GM13976 (cell line): ENCODE results near the gene UNC119.

ENCODE experiments used
- DNase-seq: peaks from one replicate; pipeline ENCODE4 v3.0.0; 2012; ENCODE audit warnings: low spot score
- in situ Hi-C: fragments of 300-500 bp; cut with MboI; formaldehyde crosslinking; loops from one replicate; pipeline ENCODE4 v1.12.0; 2022; ENCODE audit warnings: low sequenced_read_pairs, mixed read lengths, inconsistent platforms; ENCODE audit not compliant: unreplicated experiment
- TF ChIP-seq, protein P1 (sequence below): IDR thresholded peaks from 2 replicates; pipeline ENCODE4 v1.5.1; 2012; ENCODE audit warnings: borderline replicate concordance, mild to moderate bottlenecking; ENCODE audit not compliant: insufficient read depth; ENCODE audit errors: extremely low read depth, missing control alignments, control extremely low read depth

The UNC119 gene

DNA sequence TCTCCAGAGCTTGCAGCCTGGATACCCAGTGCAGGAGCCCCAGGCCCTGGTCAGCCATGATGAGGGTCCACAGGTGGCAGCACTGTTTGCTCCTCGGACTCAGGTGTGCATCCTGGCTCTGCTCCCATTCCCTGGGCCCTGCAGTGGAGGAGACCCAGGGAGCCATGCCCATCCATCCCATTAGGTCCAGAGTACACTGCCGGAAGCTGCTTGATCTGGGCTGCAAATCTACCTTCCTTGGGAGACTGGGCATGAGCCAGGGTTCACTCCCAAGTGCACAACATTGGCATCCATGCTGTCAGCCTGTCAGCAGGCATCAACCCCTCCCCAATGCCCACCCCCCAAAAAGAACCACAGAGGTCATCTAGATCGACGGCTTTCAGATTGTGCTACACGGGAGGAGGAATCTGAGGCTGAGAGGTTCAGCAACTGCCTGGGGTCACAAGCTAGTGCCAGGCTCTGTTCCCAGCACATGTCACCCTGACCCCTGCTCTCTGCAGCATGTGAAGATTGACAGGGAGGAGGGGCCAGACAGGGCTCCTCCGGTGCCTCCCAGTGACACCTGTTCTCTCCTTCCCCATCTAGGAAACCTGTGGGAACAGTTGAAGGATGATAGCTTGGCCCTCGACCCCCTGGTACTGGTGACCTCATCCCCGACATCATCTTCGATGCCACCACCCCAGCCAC, 15.7 kb downstream of the UNC119 start:
- in situ Hi-C loops = no loop called here
- TF ChIP-seq, protein P1, sequence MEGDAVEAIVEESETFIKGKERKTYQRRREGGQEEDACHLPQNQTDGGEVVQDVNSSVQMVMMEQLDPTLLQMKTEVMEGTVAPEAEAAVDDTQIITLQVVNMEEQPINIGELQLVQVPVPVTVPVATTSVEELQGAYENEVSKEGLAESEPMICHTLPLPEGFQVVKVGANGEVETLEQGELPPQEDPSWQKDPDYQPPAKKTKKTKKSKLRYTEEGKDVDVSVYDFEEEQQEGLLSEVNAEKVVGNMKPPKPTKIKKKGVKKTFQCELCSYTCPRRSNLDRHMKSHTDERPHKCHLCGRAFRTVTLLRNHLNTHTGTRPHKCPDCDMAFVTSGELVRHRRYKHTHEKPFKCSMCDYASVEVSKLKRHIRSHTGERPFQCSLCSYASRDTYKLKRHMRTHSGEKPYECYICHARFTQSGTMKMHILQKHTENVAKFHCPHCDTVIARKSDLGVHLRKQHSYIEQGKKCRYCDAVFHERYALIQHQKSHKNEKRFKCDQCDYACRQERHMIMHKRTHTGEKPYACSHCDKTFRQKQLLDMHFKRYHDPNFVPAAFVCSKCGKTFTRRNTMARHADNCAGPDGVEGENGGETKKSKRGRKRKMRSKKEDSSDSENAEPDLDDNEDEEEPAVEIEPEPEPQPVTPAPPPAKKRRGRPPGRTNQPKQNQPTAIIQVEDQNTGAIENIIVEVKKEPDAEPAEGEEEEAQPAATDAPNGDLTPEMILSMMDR = no peak

DNA sequence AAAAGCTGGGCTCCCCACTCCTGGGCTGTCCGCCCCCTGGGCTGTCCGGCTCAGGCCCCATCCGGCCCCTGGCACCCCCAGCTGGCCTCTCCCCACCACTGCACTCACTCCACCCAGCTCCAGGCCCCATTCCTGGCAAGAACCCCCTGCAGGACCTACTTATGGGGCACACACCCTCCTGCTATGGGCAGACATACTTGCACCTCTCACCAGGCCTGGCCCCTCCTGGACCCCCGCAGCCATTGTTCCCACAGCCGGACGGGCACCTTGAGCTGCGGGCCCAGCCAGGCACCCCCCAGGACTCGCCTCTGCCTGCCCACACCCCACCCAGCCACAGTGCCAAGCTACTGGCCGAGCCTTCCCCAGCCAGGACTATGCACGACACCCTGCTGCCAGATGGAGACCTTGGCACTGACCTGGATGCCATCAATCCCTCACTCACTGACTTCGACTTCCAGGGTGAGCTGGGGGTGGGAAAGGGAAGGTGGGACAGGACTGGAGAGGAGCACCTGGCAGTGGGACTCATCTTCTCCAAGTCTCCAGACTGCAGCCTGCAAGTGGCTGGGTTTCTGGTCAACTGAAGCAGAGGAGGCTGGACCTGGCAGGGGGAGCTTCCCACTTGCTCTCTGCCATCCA, 17.6 kb downstream of the UNC119 start:
- no peak for DNase-seq
- TF ChIP-seq, protein P1 = no peak
- in situ Hi-C loops = no loop called here

More for the DNA sequence above, 15.7 kb downstream of the UNC119 start:
- no peak for DNase-seq

DNA sequence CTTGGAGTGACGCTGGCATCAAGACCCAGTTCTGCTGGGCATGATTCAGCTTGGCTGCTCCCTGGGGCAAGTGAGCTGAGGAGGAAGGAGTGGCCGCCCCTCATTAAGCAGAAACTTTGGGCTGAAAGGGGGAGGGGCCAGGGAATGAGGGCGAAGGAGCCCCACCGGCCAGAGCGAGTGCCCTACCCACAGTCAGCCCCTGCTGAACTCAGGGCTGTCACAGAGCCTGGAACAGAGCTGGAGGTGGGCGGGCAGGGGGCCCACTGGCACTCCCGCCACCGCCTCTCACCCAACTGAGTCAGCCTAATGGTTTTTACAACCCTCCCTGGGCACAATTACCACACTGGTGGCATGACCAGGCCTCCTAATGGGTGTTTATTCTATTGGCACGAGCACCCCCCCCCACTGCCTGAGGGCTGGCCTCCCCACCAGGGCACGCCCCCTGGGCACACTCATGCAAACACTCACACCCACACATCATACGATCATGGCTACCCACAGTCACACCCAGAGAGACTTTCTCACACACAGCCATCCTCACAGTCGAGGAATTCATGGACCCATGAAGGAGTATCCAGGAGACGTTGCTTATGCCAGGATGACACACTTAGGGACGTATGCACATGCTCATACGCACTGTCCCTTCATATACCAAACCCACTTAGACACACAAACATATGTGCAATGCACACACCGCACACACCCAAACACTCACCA, 19.2 kb downstream of the UNC119 start:
- in situ Hi-C loops = no loop called here
- TF ChIP-seq, protein P1 = no peak
- no peak for DNase-seq

DNA sequence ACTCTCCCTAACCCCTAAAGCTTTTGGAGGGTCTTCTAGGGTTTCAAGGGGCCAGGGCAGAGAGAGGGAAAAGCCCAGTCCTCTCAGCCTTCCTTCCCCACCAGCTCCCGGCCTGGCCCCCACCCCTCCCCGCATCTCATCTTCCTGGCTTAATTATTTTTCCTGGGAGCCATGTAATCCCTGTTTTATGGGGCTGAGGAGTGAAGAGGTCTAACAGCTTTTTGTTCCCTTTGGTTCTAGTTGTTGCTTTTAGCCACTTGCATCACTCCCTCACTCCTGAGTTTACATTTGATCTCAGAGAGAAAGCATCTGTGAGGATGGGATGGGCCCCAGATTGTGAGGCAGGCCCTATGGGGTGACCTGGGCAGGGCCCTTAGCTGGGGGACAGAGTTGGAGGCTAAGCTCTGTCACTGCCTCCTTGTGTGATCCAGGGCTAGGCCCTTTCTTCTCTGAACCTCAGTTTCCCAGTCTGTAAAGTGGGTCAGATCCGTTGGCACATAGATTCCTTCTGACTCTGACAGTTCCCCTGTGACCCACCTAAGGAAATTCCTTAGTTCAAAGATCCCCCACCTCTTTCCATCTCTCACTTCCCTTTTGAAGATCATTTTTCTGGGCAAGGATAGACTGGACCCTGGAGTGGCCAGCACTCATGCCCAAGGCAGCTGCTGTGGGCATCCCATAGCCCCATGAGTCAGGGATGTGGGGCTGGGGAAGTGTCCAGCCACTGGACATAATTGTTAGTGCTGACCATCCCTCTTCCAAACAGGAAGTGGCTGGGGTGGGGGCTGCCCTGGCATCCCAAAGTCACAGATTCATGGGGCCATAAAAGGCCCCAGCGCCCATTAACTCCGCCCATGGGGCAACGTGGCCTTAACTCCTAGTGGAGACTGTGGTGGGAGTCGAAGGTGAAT, 20.1 kb downstream of the UNC119 start:
- TF ChIP-seq, protein P1 = no peak
- in situ Hi-C loops = no loop called here
- no peak for DNase-seq

DNA sequence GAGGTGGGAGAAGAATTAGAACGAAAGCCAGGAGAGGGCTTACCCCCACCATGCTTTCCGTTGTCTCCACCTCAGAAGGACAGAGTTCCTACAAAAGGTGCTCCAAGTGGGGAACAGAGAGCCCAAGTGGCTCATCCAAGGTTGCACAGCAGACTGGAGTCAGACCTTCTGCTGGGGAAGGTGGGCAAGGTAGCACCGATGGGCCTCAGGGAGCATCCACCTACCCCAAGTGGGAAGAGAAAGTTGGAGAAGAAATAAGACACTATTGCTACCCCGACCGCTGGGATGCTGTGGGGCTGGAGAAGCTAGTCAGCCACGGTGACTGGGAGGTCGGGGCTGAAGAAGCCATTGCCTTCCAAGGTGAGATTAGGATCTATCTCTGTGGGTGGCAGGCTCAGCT, 21.5 kb downstream of the UNC119 start:
- TF ChIP-seq, protein P1 = no peak
- DNase-seq = no peak
- in situ Hi-C loops = no loop called here

DNA sequence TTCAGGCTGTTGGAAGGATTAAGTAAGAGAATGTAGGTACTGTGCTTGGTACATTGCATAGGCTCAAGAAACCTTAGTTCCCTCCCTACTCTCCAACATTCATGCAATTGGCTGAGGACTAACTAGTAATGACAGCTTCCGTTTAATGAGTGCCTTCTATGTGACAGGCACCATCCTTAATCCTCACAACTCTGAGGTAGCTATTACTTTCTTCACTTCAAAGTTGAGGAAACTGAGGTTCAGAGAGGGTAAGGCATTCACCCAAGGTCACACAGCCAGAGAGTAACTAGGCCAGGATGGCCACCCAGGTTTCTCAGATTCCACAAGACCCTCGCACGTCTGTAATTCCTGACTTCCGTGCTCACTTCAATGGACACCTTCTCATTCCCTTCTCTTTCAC, 22.2 kb downstream of the UNC119 start:
- in situ Hi-C loops = no loop called here
- TF ChIP-seq, protein P1 = no peak

More for the DNA sequence above, 22.2 kb downstream of the UNC119 start:
- DNase-seq = no peak
